Lung (tissue), 12 donors: Measurements from ENCODE around the gene TSPAN31. TPM values are rescaled to one million over a fixed set of nuclear protein-coding genes. Genes with fewer than 3 reads are reported as not detected.
"Not testable (repeated sequence)": the region's sequence is repeated elsewhere in the genome, so short reads cannot be mapped to it uniquely, and the experiment has no call there.

Source experiments
- ATAC-seq: fragments of 200-7000 bp; cut with Tn5 transposase; one replicate; pipeline ENCODE4 v1.9.1; 2020; ENCODE audit warnings: moderate number of reproducible peaks; ENCODE audit not compliant: insufficient read depth, low FRiP score
- DNase-seq, 3 donors: peaks; one replicate each; pipeline ENCODE4 v3.0.0-alpha.2; 2013 to 2017
- H3K27ac ChIP-seq, 2 donors: one replicate each; pipeline ENCODE4 v1.5.1; 2013; ENCODE audit warnings: mild to moderate bottlenecking in 2 of 2, moderate library complexity in 2 of 2, control low read depth in 1 of 2, inconsistent platforms in 1 of 2, low read depth in 1 of 2, low read length in 1 of 2
- H3K27me3 ChIP-seq, 3 donors: one replicate each; pipeline ENCODE4 v1.5.1; 2013; ENCODE audit warnings: low read length in 2 of 3; ENCODE audit not compliant: control insufficient read depth in 3 of 3, insufficient read depth in 3 of 3
- H3K36me3 ChIP-seq, 4 donors: one replicate each; pipeline ENCODE4 v1.5.1; 2013; ENCODE audit warnings: low read length in 4 of 4, mild to moderate bottlenecking in 1 of 4, moderate library complexity in 1 of 4; ENCODE audit not compliant: control insufficient read depth in 4 of 4, insufficient read depth in 4 of 4
- H3K4me1 ChIP-seq, 5 donors: one replicate each; pipeline ENCODE4 v1.5.1; 2013; ENCODE audit warnings: low read length in 5 of 5, mild to moderate bottlenecking in 2 of 5, moderate library complexity in 1 of 5; ENCODE audit not compliant: control insufficient read depth in 5 of 5, insufficient read depth in 5 of 5
- H3K4me3 ChIP-seq: one replicate; pipeline ENCODE4 v1.5.1; 2013; ENCODE audit warnings: mild to moderate bottlenecking, control low read depth, moderate library complexity
- H3K9ac ChIP-seq, 2 donors: one replicate each; pipeline ENCODE4 v1.5.1; 2013; ENCODE audit warnings: low read length in 2 of 2, control low read depth in 1 of 2; ENCODE audit not compliant: insufficient read depth in 1 of 2
- H3K9me3 ChIP-seq, 4 donors: one replicate each; pipeline ENCODE4 v1.5.1; 2013; ENCODE audit warnings: low read length in 3 of 4, mild to moderate bottlenecking in 1 of 4, moderate library complexity in 1 of 4; ENCODE audit not compliant: control insufficient read depth in 4 of 4, insufficient read depth in 3 of 4
- WGBS, 2 donors: extraction: QIAGEN DNeasy Blood & Tissue Kit; methylation state at CpG; one replicate each; pipeline ENCODE4 v1.1.7; 2013; 5-methylcytosine and 5-hydroxymethylcytosine counted together
- polyA plus RNA-seq, 2 donors: library from polyadenylated mRNA; stranded (reverse); fragments of 200-250 nt; gene quantifications; one replicate each; pipeline ENCODE4 v1.2.1, GENCODE V29; 2013
- total RNA-seq, 2 donors: library from RNA; depleted of rRNA in 1 of 2; stranded (reverse); fragments of >200 nt in 1 of 2; gene quantifications; one replicate each; pipeline ENCODE4 v1.2.1, GENCODE V29; 2014 to 2021
- TF ChIP-seq, protein P1 (sequence below): IDR thresholded peaks from 2 replicates; pipeline ENCODE4 v1.5.1; 2012; ENCODE audit warnings: mild to moderate bottlenecking; ENCODE audit errors: control extremely low read depth, extremely low read depth
- donor health status: control.
- donor health status: control.
- donor health status: Bipolar disorder and iron deficiency.
- donor health status: healthy.
- donor health status: DM: yes; HTN: yes; CAD: no.

The TSPAN31 gene
- total and polyA plus RNA-seq, 4 donors, result 32.4 to 61.1 (median 46.1) TPM

DNA sequence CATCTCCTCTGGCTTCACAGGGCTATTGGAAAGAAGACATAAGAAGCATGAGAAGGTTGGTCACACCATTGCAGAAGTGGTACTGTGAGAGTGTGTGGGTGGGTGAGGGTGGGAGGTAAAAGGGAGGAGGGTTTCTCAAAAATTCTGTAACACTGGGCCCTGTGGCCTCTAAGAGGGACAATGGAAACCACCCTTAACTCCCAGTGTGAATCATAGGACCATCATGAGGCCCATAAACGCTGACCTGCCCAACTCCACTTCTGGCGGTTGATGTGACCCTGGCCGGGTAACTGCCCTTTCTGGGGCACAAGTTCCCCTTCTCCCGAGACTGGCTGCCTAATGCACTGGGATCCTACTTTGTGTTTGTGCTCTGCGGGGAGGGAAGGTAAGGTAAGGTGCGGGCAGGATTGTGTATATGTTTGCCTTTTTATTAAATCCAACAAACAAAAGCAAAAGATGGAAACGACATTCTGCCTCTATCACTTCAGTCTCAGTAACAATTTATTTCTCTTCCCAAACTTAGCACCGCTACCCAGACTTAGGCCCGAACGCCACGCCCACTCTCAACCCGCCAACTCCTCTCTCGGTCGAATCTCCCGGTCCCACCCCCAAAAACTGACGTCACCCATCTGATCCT lies 26.5 kb downstream of the TSPAN31 start:
- peaks cover 6 to 23% (median 9%) of the 10 kb centered on the region in 5 donors for H3K4me1 ChIP-seq

DNA sequence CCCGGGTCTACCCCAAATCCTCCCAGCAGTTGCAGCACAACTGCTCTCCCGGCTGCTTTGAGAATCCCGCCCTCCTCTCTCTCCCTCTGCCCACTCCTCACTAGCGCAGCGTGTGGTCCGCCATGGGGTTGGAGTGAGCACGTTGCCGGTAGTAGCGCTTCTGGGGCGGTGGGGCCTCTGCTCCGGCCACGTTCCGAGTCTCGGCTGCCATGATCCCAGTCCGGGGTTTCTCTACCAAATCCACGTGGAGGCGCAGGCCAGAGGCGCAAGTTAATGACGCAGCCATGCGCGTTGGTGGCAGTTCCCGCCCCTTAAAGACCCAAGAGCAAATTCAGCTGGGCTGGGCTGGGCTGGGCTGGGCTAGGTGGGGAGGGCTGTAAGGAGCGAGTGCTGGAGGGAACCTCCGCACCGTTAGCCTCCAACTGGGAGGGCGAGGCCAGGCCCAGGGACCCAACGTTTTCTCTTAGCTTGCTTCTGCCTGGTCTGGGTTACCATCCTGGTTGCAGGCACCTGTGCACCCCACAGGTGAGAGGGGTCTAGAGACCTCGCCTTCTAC lies 27.1 kb downstream of the TSPAN31 start, which contains the start of gene METTL1:
METTL1 (minus strand) TSS at position 233 of the 556 bp plus-strand sequence; CDS start at position 211, 22 bp downstream.
- TF ChIP-seq, protein P1, sequence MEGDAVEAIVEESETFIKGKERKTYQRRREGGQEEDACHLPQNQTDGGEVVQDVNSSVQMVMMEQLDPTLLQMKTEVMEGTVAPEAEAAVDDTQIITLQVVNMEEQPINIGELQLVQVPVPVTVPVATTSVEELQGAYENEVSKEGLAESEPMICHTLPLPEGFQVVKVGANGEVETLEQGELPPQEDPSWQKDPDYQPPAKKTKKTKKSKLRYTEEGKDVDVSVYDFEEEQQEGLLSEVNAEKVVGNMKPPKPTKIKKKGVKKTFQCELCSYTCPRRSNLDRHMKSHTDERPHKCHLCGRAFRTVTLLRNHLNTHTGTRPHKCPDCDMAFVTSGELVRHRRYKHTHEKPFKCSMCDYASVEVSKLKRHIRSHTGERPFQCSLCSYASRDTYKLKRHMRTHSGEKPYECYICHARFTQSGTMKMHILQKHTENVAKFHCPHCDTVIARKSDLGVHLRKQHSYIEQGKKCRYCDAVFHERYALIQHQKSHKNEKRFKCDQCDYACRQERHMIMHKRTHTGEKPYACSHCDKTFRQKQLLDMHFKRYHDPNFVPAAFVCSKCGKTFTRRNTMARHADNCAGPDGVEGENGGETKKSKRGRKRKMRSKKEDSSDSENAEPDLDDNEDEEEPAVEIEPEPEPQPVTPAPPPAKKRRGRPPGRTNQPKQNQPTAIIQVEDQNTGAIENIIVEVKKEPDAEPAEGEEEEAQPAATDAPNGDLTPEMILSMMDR, result peak; percentile 4
- Histone ChIP-seq H3K4me3 (peak within 1 kb of the TSS; percentile 83), H3K4me1 (peaks cover 5 to 17% (median 6%) of the 10 kb centered on the region in 5 donors), H3K9me3 (no peaks in the 10 kb centered on the region), H3K9ac (peak within 1 kb of the TSS; percentile 46 to 88), H3K27me3 (peaks cover 0 to 7% (median 5%) of the 10 kb centered on the region in 3 donors), H3K36me3 (peaks cover 3 to 22% (median 11%) of the 10 kb centered on the region in 4 donors), H3K27ac (peak within 1 kb of the TSS; percentile 84 to 91)
- DNase-seq (peak; percentile 98 to 99 (median 98)), ATAC-seq (peak; percentile 88)
- 0 to 1% methylated on average over 28 of the region's 28 CpGs for WGBS, 2 donors

More for the DNA sequence above, 26.5 kb downstream of the TSPAN31 start:
- H3K36me3 ChIP-seq, result peaks cover 3 to 20% (median 11%) of the 10 kb centered on the region in 4 donors
- TF ChIP-seq, protein P1, result no peak
- H3K9me3 ChIP-seq, result no peaks in the 10 kb centered on the region
- peak overlapping the region; percentile 84 to 91 for H3K27ac ChIP-seq
- peak overlapping the region; percentile 46 to 80 for H3K9ac ChIP-seq
- peak overlapping the region; percentile 83 for H3K4me3 ChIP-seq
- DNase-seq (peak; percentile 95 to 97 (median 97)), ATAC-seq (peak; percentile 78)
- peaks cover 0 to 11% (median 11%) of the 10 kb centered on the region in 3 donors for H3K27me3 ChIP-seq
- 3% methylated on average over 16 of the region's 16 CpGs for WGBS, 2 donors

DNA sequence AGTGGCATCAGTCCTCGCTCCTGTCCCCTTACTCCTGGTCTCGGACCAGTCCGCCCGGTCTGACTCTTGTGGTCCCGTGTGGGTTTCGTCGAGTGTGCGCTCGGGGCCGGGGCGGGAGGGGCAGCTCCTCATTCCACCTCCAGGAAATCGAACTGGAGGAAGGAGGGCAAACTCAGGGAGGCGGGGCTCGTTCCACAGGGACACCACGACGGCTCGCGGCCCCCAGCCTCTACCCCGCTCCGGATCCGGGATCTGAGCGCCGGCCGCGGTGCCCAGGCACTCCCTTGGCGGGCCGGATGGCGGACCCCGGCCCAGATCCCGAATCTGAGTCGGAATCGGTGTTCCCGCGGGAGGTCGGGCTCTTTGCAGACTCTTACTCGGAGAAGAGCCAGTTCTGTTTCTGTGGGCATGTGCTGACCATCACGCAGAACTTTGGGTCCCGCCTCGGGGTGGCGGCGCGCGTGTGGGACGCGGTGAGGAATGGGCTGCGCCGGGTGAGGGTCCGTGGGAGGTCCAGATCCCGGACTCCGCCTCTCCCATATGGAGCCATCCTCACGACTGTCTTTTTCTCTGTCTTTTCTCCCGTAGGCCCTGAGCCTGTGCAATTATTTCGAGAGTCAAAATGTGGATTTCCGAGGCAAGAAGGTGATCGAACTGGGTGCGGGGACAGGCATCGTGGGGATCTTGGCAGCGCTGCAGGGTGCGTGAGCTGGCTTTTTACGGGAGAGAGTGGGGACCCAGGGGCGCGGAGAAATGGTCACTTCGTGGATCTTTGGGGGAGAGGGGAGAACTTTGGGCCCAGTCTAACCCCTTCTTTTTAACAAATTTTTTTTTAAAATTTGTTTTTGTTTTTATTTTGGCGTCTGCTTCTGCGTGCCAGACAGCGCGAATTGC lies 27.8 kb downstream of the TSPAN31 start, which contains the start of gene EEF1AKMT3:
EEF1AKMT3 (plus strand) TSS at position 186 of the 894 bp plus-strand sequence; CDS start at position 297, 111 bp downstream.
- ATAC-seq, result peak; percentile 62
- Histone ChIP-seq H3K4me3 (peak within 1 kb of the TSS; percentile 83), H3K9me3 (no peaks in the 10 kb centered on the region), H3K4me1 (peaks cover 3 to 16% (median 6%) of the 10 kb centered on the region in 5 donors), H3K9ac (peak within 1 kb of the TSS; percentile 46 to 88), H3K36me3 (peaks cover 3 to 26% (median 11%) of the 10 kb centered on the region in 4 donors), H3K27me3 (no peaks in the 10 kb centered on the region), H3K27ac (peak within 1 kb of the TSS; percentile 84 to 91)
- WGBS, 2 donors, result 2 to 3% methylated on average over 65 to 67 of the region's 67 CpGs
- TF ChIP-seq, protein P1, result no peak
- DNase-seq, result peak; percentile 64 to 74 (median 70)

DNA sequence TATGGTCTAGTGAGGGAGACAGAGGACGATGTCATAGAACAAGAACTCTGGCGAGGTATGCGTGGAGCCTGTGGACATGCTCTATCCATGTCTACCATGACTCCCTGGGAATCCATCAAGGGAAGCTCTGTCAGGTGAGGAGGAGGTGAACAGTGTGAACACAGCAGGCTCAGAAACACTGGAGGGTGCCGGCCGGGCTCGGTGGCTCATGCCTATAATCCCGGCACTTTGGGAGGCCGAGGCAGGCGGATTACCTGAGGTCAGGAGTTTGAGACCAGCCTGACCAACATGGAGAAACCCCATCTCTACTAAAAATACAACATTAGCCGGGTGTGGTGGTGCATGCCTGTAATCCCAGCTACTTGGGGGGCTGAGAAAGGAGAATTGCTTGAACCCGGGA lies 29.8 kb downstream of the TSPAN31 start:
- H3K4me1 ChIP-seq, result peaks cover 3 to 16% (median 6%) of the 10 kb centered on the region in 5 donors
- not testable (repeated sequence) for H3K9ac ChIP-seq, H3K27me3 ChIP-seq, H3K4me3 ChIP-seq, DNase-seq, H3K27ac ChIP-seq, ATAC-seq, H3K9me3 ChIP-seq
- H3K36me3 ChIP-seq, result peaks cover 3 to 22% (median 7%) of the 10 kb centered on the region in 4 donors
- 93 to 96% methylated on average over 11 of the region's 11 CpGs for WGBS, 2 donors
